Astrocyte (in vitro differentiated cells and primary cell): ENCODE data around the gene MAPKAPK5.

ENCODE experiments used
- CTCF ChIP-seq: IDR thresholded peaks from 2 replicates; pipeline ENCODE4 v1.5.1; 2011; ENCODE audit warnings: low read depth, mild to moderate bottlenecking, inconsistent platforms, low read length, moderate library complexity; ENCODE audit not compliant: insufficient read depth
- EZH2 ChIP-seq: IDR thresholded peaks from 2 replicates; pipeline ENCODE4 v1.6.1; 2012; ENCODE audit warnings: mild to moderate bottlenecking, low read length, inconsistent platforms; ENCODE audit not compliant: insufficient read depth

GRCh38 chr12:111799758-111800157 lies 42.3 kb upstream of the MAPKAPK5 start:
- no peak for TF ChIP-seq CTCF
- TF ChIP-seq EZH2, result no peak
